Mesenchymal stem cell (in vitro differentiated cells and primary cell): ENCODE results near the gene ERMAP.

Source experiments
- DNase-seq: peaks from one replicate; pipeline ENCODE4 v3.0.0-alpha.2; 2013
- H2AFZ ChIP-seq: one replicate; pipeline ENCODE4 v1.6.1; 2013; ENCODE audit warnings: low read depth, mild to moderate bottlenecking, control low read depth, inconsistent platforms, low read length, moderate library complexity
- H2AK5ac ChIP-seq: 2 replicates; pipeline ENCODE4 v1.6.1; 2013; ENCODE audit warnings: low read length, moderate library complexity, mild to moderate bottlenecking, inconsistent platforms; ENCODE audit not compliant: severe bottlenecking
- H2BK120ac ChIP-seq: one replicate; pipeline ENCODE4 v1.6.1; 2013; ENCODE audit warnings: low read depth, mild to moderate bottlenecking, inconsistent platforms, low read length, moderate library complexity
- H2BK12ac ChIP-seq, 2 experiments: one replicate each; pipeline ENCODE4 v1.6.1; 2013; ENCODE audit warnings: inconsistent platforms in 2 of 2, low read length in 2 of 2, mild to moderate bottlenecking in 2 of 2, moderate library complexity in 2 of 2, control low read depth in 1 of 2
- H2BK15ac ChIP-seq: one replicate; pipeline ENCODE4 v1.6.1; 2013; ENCODE audit warnings: mild to moderate bottlenecking, low read depth, inconsistent platforms; ENCODE audit not compliant: poor library complexity, severe bottlenecking
- H2BK5ac ChIP-seq: 2 replicates; pipeline ENCODE4 v1.6.1; 2013; ENCODE audit warnings: low read depth, mild to moderate bottlenecking, low read length, control low read depth, inconsistent platforms; ENCODE audit not compliant: poor library complexity, severe bottlenecking
- H3K14ac ChIP-seq, 2 experiments: one replicate each; pipeline ENCODE4 v1.6.1; 2013; ENCODE audit warnings: inconsistent platforms in 2 of 2, low read length in 2 of 2, control low read depth in 1 of 2, mild to moderate bottlenecking in 1 of 2, moderate library complexity in 1 of 2
- H3K18ac ChIP-seq, 2 experiments: one replicate each; pipeline ENCODE4 v1.6.1; 2013; ENCODE audit warnings: inconsistent platforms in 2 of 2, low read length in 2 of 2, control low read depth in 1 of 2, low read depth in 1 of 2, mild to moderate bottlenecking in 1 of 2
- H3K23ac ChIP-seq, 2 experiments: one replicate each; pipeline ENCODE4 v1.6.1; 2013; ENCODE audit warnings: inconsistent platforms in 2 of 2, low read length in 2 of 2, mild to moderate bottlenecking in 2 of 2, moderate library complexity in 2 of 2, control low read depth in 1 of 2
- H3K27ac ChIP-seq: 2 replicates; pipeline ENCODE4 v1.5.1; 2013; ENCODE audit warnings: mild to moderate bottlenecking, moderate library complexity, low read length, control low read depth, inconsistent platforms; ENCODE audit not compliant: poor library complexity, severe bottlenecking
- H3K27me3 ChIP-seq, 2 experiments: 2 replicates each; pipeline versions ENCODE4 v1.6.1 to v1.7.0; 2013; ENCODE audit warnings: low read length in 2 of 2, mild to moderate bottlenecking in 2 of 2, moderate library complexity in 2 of 2, control low read depth in 1 of 2, inconsistent platforms in 1 of 2; ENCODE audit not compliant: control insufficient read depth in 1 of 2, insufficient read depth in 1 of 2
- H3K36me3 ChIP-seq, 2 experiments: 2 replicates each; pipeline versions ENCODE4 v1.6.1 to v1.7.0; 2013; ENCODE audit warnings: low read length in 2 of 2, control low read depth in 1 of 2, inconsistent platforms in 1 of 2, low read depth in 1 of 2, mild to moderate bottlenecking in 1 of 2; ENCODE audit not compliant: insufficient read depth in 2 of 2, control insufficient read depth in 1 of 2
- H3K4ac ChIP-seq, 2 experiments: one replicate each; pipeline ENCODE4 v1.6.1; 2013; ENCODE audit warnings: inconsistent platforms in 2 of 2, low read length in 2 of 2, mild to moderate bottlenecking in 2 of 2, moderate library complexity in 2 of 2, control low read depth in 1 of 2, low read depth in 1 of 2
- H3K4me1 ChIP-seq: 2 replicates; pipeline ENCODE4 v1.6.1; 2013; ENCODE audit warnings: low read depth, low read length, control low read depth; ENCODE audit not compliant: control insufficient read depth, insufficient read depth
- H3K4me2 ChIP-seq: 2 replicates; pipeline ENCODE4 v1.6.1; 2013; ENCODE audit warnings: low read length, mild to moderate bottlenecking, inconsistent platforms; ENCODE audit not compliant: poor library complexity, severe bottlenecking
- H3K4me3 ChIP-seq, 2 experiments: 2 replicates each; pipeline versions ENCODE4 v1.5.1 to v1.7.0; 2013; ENCODE audit warnings: low read length in 2 of 2, mild to moderate bottlenecking in 2 of 2, control low read depth in 1 of 2, low read depth in 1 of 2; ENCODE audit not compliant: insufficient read depth in 1 of 2
- H3K79me1 ChIP-seq: replicated peaks from 2 replicates; pipeline ENCODE4 v1.6.1; 2013; ENCODE audit warnings: mild to moderate bottlenecking, control low read depth, low read length, inconsistent platforms; ENCODE audit not compliant: poor library complexity, severe bottlenecking
- H3K9ac ChIP-seq: 2 replicates; pipeline ENCODE4 v1.7.0; 2013; ENCODE audit warnings: mild to moderate bottlenecking, low read length, moderate library complexity
- H3K9me3 ChIP-seq: 2 replicates; pipeline ENCODE4 v1.7.0; 2013; ENCODE audit warnings: mild to moderate bottlenecking, low read length; ENCODE audit not compliant: control insufficient read depth
- H4K8ac ChIP-seq: one replicate; pipeline ENCODE4 v1.6.1; 2013; ENCODE audit warnings: inconsistent platforms, mild to moderate bottlenecking, low read length, moderate library complexity
- H4K91ac ChIP-seq: one replicate; pipeline ENCODE4 v1.6.1; 2013; ENCODE audit warnings: mild to moderate bottlenecking, low read length, inconsistent platforms
- WGBS: methylation state at CpG from one replicate; pipeline ENCODE4 v1.1.7; 2013; ENCODE audit warnings: mixed read lengths; 5-methylcytosine and 5-hydroxymethylcytosine counted together

Gene ERMAP

GRCh38 chr1:42831273-42831672, 14.4 kb downstream of the ERMAP start:
- H3K4ac ChIP-seq = no peak overlapping the region
- H3K14ac ChIP-seq = no peak overlapping the region
- no peaks in the 10 kb centered on the region for H3K9me3 ChIP-seq
- DNase-seq = no peak
- no peak overlapping the region for H2BK120ac ChIP-seq
- H3K4me2 ChIP-seq = no peak overlapping the region
- H3K23ac ChIP-seq = no peak overlapping the region
- no peak overlapping the region for H3K18ac ChIP-seq
- H3K27me3 ChIP-seq = no peaks in the 10 kb centered on the region
- no peak overlapping the region for H3K27ac ChIP-seq
- no peak overlapping the region for H2BK12ac ChIP-seq
- no peak overlapping the region for H3K4me3 ChIP-seq
- H3K9ac ChIP-seq = no peak overlapping the region
- no peak overlapping the region for H2BK5ac ChIP-seq
- no peaks in the 10 kb centered on the region for H3K4me1 ChIP-seq
- H2AK5ac ChIP-seq = no peak overlapping the region
- no peak overlapping the region for H4K8ac ChIP-seq
- H3K36me3 ChIP-seq = peaks cover 17 to 57% of the 10 kb centered on the region in 2 experiments
- no peak overlapping the region for H4K91ac ChIP-seq
- H2BK15ac ChIP-seq = no peak overlapping the region
- H3K79me1 ChIP-seq = no peaks in the 10 kb centered on the region
- H2AFZ ChIP-seq = no peak overlapping the region

GRCh38 chr1:42832641-42833240, 15.8 kb downstream of the ERMAP start:
- no peaks in the 10 kb centered on the region for H3K4me1 ChIP-seq
- no peak overlapping the region for H2AFZ ChIP-seq
- no peak overlapping the region for H4K8ac ChIP-seq
- H3K23ac ChIP-seq = no peak overlapping the region
- no peak overlapping the region for H2BK120ac ChIP-seq
- H3K4ac ChIP-seq = no peak overlapping the region
- no peak overlapping the region for H2BK5ac ChIP-seq
- H3K9me3 ChIP-seq = no peaks in the 10 kb centered on the region
- no peak for DNase-seq
- H2AK5ac ChIP-seq = no peak overlapping the region
- H2BK15ac ChIP-seq = no peak overlapping the region
- no peak overlapping the region for H3K27ac ChIP-seq
- no peak overlapping the region for H3K14ac ChIP-seq
- H4K91ac ChIP-seq = no peak overlapping the region
- H3K27me3 ChIP-seq = no peaks in the 10 kb centered on the region
- no peak overlapping the region for H2BK12ac ChIP-seq
- no peak overlapping the region for H3K4me2 ChIP-seq
- H3K4me3 ChIP-seq = no peak overlapping the region
- H3K36me3 ChIP-seq = peaks cover 17 to 58% of the 10 kb centered on the region in 2 experiments
- no peak overlapping the region for H3K9ac ChIP-seq
- 92% methylated on average over 2 of the region's 3 CpGs for WGBS
- H3K79me1 ChIP-seq = no peaks in the 10 kb centered on the region
- no peak overlapping the region for H3K18ac ChIP-seq

- H3K18ac ChIP-seq = no peak overlapping the region
- H2BK12ac ChIP-seq = no peak overlapping the region
- H3K4me3 ChIP-seq = no peak overlapping the region
- no peak overlapping the region for H4K91ac ChIP-seq
- no peaks in the 10 kb centered on the region for H3K9me3 ChIP-seq
- no peaks in the 10 kb centered on the region for H3K27me3 ChIP-seq
- no peak overlapping the region for H2AK5ac ChIP-seq
- no peak overlapping the region for H3K4ac ChIP-seq
- H3K9ac ChIP-seq = no peak overlapping the region
- no peak overlapping the region for H3K23ac ChIP-seq
- no peak overlapping the region for H2BK120ac ChIP-seq
- no peak overlapping the region for H4K8ac ChIP-seq
- H3K79me1 ChIP-seq = no peaks in the 10 kb centered on the region
- H3K4me1 ChIP-seq = no peaks in the 10 kb centered on the region
- no peak overlapping the region for H2BK5ac ChIP-seq
- H3K36me3 ChIP-seq = peaks cover 22 to 60% of the 10 kb centered on the region in 2 experiments
- 94% methylated on average over 4 of the region's 4 CpGs for WGBS
- DNase-seq = no peak
- H3K14ac ChIP-seq = no peak overlapping the region
- no peak overlapping the region for H2BK15ac ChIP-seq
- H2AFZ ChIP-seq = no peak overlapping the region
- H3K4me2 ChIP-seq = no peak overlapping the region
- H3K27ac ChIP-seq = no peak overlapping the region
These were observed 17.1 kb downstream of the ERMAP start for GRCh38 chr1:42833981-42834380.

- H3K14ac ChIP-seq = no peak overlapping the region
- H2AFZ ChIP-seq = no peak overlapping the region
- 85% methylated on average over 5 of the region's 5 CpGs for WGBS
- no peak overlapping the region for H3K9ac ChIP-seq
- no peaks in the 10 kb centered on the region for H3K9me3 ChIP-seq
- H4K91ac ChIP-seq = no peak overlapping the region
- H3K4me2 ChIP-seq = no peak overlapping the region
- H3K79me1 ChIP-seq = no peaks in the 10 kb centered on the region
- H3K23ac ChIP-seq = no peak overlapping the region
- no peak overlapping the region for H4K8ac ChIP-seq
- no peak overlapping the region for H3K27ac ChIP-seq
- H3K27me3 ChIP-seq = no peaks in the 10 kb centered on the region
- H2BK12ac ChIP-seq = no peak overlapping the region
- H3K18ac ChIP-seq = no peak overlapping the region
- H3K4me1 ChIP-seq = no peaks in the 10 kb centered on the region
- no peak overlapping the region for H3K4ac ChIP-seq
- no peak for DNase-seq
- no peak overlapping the region for H2AK5ac ChIP-seq
- H3K36me3 ChIP-seq = peaks cover 22 to 55% of the 10 kb centered on the region in 2 experiments
- H2BK5ac ChIP-seq = no peak overlapping the region
- H2BK120ac ChIP-seq = no peak overlapping the region
- H3K4me3 ChIP-seq = no peak overlapping the region
- no peak overlapping the region for H2BK15ac ChIP-seq
These were observed 17.9 kb downstream of the ERMAP start for GRCh38 chr1:42834803-42835202.
